NCI-H2081 treated with DMSO at 0.1 percent for 48 hours (cell line): ENCODE measurements around the gene OCA2.

ENCODE experiments used
- DNase-seq: peaks from one replicate; lab custom pipeline; 2025; lab: John Stamatoyannopoulos, UW

Gene OCA2

DNA sequence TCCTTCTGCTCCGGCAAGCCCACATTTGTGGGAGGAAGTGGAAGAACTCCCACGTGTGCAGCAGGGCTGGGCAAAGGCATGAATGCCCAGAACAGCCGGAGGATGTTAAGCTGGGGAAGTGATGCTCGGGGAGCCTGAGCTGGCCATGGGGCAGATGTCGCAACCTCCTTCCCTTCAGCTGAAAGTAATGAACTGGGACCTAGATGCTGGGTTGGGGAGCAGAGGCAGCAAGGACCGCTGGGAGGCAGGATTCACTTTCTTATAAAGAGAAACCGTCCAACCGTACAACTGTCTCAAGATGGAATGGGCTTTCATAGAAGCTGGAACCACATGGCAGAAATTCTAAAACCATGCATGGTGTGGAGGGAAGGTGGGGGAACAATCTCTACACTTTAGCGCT is 290.9 kb downstream of the OCA2 start:
- no peak for DNase-seq

DNA sequence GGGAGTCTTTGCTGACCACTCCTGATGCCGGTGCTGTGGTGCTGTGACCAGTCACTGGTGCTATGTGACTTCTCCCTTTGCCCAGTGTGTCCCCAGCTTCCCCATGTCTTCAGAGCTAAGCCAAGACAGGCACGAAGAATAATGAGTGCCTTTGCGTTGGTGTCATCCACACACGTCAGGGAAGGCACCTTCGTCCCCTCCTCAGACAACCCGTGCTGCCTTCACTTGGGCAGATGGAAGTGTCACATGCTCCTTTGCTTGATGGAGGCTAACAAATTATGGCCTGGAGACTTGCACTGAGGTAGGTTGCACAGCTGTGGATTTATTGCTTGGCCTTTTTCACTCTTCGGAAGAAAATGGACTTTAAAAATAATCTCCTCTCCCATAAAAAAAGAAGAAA is 291.8 kb downstream of the OCA2 start:
- DNase-seq = no peak

DNA sequence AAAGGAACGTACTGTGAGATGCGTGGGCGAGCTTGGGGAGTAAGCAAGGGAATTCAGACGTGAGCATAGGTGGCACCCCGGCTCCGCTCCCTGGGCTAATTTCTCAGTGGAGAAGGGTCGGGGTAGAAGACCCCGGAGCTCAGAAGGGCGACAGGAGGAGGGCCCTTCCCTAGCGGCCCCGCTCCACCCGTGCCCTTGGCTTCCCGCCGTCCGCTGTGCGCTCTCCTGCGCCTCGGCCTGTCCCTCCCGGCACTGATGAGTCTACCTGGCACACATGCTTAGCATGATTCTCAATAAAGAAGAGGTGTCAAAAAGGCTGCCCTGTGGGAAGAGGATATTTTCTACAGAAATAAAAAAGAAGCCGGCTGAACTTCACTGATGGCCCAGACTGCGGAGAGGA is 292.7 kb downstream of the OCA2 start:
- no peak for DNase-seq

DNA sequence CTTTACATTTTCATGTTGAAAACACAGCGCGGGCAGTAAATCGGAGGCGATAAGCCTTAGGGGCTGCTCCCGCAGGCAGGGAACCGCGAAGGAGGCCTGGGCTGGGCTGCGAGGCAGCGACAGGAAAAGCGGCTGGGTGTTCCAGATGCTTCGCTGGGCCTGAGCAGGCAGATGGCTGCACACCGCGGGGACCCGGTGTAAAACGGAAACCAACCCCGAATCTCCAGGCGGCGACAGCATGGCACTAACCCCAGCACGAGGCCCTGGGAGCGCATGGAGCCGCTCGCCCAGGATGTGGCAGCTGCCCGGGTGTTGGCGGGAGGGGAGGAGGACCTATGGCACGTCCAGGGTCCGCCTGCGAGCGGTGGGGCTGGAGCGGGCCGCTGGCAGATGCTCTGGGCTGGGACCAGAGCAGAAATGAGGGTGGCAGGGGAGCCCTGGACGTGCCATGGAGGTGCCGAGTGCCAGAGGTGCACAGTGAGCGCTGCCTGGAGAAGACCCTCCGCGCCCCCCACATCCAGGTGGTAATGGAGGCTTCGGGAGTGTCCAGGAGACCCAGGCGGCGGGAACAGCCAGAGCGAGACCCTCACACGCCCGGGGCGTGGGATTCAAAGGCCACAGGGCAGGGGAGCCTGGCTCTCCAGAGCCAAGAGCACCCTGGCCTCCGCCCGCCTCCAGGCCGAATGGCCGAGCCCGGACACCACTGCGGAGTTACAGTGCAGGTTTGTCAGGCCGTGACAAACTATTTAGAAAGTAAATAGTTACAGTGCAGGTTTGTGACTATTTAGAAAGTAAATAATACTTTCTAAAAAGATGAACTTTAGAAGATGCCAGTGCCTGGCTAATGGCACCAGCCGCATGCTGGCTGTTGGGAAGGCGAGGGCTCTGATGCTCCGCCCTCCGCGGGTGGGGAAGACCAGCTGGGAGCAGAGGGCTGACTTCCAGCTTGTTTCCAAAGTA is 293.6 kb downstream of the OCA2 start:
- no peak for DNase-seq

DNA sequence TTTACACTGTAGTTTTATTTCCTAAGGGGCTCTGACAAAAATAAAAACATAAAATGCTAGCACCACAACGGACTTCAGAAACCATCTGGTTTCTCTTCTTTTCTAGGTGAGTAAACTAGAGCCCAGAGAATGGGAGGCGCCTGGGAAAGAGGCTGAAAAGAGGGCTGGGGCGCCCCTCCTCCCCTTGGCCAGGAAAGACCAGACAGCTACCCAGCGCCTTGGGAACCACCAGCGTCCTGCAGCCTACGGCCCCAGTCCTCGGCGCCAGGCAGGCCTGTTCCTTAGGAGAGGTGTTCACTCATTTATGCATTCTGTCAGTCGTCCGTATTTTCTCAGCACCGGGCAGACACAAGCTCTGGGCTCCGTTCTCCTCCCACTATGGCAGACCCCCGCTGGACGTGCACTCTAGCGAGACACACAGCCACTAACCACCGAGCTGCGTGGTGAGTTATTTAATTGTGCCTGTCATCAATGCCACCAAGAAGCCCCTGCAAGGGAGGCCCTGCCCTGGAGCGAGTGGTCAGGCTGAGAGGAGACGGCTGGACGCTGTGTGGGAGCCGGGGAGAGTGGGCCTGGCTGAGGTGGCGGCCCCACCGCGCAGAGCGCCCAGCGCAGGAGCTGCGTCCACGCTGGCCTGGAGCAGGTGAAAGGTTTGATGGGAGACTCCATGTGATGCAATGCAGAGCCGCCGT is 294.4 kb downstream of the OCA2 start:
- no peak for DNase-seq

DNA sequence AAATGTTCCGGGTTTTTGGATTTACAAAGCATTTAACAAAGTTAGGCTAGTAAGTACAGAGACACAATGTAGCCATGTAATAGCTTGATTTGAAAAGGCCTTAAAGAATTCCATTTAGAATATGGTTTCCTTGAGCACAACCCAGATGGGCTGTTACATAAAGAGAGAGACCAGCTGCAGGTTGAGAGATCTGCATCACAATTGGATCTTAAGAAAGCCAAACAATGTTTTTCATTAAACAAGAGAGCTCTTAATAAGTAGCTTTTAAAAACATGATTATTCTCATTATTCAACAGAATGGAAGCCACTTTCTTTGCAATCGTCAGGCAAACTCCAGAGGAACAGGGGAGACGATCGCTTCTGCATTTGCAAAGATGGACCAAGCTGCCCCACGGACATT is 300.3 kb downstream of the OCA2 start:
- no peak for DNase-seq

DNA sequence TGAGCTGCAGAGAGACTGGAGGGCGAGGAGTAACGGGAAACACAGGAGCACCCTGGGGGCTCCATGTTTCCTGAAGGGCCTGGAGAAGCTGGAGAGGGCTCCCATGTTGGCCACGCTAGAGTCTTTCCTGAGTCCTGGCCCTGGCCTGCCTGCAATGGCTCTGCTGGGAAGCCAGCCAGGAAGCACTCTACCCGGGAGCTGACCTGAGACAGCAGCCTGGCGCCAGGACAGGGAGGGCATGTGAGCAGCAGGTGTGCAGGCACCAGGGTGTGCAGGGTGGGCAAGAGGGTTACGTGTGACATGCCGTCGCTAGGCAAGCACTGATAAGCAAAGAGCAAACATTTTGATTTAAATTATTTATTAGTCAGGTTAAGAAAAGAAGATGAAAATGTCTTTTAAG is 301.4 kb downstream of the OCA2 start:
- DNase-seq = no peak

DNA sequence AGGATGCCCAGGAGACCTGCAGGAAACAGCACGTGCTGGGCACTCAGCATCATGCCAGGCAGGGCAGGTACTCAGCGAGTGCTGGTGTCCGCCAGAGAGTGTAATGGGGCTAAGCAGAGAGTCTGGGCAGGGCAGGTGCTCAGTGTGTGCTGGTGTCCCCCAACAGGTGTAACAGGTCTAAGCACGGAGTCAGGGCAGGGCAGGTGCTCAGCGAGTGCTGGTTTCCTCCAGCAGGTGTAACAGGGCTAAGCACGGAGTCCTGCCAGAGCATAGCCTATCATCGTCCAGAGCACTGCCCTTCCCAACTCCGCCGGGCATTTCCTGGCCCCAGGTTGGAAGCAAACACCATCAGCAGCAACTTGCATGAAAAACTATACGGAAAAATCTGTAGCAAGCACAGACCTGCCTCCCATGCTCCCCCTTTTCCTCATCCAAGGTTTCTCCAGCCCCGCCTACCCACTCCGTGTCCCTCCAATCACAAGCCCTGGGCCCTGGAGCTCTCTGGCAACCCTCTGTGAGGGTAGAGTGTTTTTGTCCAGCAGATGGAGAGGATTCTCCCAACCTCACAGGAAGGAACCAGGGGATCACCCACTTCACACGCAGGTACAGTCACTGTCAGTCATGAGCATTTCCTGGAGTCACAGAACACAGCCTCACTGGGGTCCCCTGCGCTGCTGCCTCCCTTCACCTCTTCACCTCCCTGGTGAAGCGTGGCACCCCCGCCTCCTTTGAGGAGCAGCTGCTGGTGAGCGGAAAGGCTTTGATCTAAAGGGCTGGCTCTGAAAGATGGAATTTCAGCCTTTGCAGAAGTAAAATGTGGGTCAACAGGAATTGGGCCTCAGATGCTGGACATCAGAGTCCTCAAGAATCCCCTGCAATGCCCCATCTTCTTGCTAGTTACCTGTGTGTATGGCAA is 302.5 kb downstream of the OCA2 start:
- no peak for DNase-seq

DNA sequence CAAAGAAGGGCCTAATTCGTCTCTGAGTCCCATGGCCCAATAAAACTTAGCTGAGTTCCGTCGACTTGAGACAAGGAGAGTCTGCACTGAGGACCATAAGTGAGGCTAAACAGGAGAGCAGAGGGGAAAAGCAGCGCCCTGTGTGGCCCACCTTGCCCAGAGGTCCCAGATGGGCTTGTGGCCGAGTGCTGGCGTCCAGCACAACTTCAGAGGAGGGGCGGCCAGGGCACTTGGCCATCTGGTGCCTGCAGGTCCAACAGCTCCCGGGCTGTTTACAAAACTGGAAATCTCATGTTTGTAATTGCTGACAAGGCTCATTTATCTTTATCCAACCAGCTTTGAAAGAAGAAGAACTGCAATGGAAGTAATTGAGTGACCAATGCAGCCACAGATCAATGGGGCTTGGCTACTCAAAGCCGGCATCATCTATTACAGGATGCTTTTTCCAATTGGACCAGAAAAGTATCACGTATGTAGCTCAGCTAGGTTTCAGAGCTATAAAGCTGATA is 306.3 kb downstream of the OCA2 start:
- DNase-seq = no peak

DNA sequence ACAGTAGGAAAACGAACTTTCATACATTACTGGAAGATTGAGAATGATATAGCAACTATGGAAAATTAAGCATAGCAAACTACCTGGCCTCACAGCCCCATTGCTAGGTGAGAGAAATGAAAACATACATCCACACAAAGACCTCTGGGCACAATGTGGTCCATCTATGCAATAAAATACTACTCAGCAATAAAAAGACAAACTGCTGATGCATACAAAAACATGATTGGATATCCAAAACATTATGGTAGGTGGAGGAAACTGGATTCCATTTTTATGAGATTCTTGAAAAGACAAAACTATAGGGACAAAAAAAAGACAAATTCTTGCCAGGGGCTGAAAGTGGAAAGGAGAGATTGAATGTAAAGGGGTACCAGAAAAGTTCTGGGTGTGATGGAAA is 308.8 kb downstream of the OCA2 start:
- DNase-seq = no peak

DNA sequence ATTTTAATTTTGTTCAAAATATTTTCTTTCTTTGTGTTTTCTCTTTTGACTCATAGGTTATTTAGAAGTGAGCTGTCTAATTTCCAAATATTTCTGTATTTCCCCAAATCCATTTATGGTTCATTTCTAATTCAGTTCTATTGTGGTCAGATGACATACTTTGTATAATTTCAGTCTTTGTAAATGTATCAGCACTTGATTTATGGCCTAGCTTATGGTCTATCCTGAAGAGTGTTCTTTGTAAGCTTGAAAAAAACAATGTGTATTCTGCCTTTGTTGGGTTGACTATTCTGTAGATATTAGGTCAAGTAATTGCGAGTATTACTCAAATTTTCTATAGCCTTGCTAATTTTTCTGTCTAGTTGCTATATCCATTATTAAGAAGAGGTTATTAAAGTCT is 311.2 kb downstream of the OCA2 start:
- no peak for DNase-seq

DNA sequence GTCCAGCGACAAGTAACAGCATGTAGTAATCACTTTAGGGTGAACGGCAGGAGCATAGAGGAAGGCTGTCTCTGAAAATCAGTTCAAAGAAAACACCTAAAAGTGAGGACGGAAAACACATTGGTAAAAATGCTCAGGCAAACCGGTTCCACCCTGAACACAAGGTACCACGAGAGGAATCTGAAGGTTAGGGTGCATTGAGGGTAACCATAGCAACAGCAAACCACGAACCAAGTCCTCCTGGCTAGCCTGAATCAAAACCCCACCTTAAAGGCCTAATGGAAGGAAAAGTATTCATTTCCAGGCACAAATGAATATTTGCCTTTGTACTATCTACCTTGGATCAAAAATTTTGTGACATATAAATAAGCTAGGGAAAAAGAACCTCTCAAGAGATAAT is 315.0 kb downstream of the OCA2 start:
- no peak for DNase-seq

DNA sequence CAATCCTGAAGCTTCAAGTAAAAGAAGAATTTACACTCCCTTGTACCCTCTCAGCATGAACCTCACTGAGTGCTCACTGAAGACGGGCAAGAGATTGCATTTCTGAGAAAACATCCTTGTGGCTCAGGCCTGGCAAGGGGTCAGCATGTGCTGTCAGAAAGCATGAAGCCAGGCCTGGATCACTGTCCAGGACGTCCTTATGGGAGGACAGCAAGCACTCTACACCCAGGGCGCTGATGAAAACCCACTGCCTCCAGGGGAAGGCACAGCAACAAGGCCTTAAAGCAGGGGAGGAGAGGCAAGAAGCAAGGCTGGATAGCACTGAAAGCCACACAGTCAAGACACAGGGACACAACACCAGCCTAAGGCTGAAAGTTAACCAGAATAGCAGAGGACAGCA is 315.4 kb downstream of the OCA2 start:
- DNase-seq = no peak

DNA sequence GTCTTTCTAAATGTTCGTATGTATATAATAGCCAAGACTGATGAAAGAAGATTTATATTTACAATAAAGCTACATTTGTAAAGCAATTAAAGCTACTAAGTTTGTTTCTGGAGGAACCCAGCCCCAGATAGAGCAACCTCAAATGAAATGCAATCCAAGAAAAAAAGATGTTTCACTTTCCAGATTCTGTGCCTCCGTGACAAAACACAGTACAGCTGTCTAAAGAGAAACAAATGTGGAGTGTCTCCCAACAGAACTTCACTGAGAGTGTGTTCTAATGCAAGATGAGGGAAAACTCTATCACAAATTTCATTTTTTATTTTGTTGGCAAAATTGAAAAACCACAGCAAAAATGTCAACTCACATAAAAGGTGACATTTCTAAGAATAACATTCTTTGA is 317.0 kb downstream of the OCA2 start:
- no peak for DNase-seq

DNA sequence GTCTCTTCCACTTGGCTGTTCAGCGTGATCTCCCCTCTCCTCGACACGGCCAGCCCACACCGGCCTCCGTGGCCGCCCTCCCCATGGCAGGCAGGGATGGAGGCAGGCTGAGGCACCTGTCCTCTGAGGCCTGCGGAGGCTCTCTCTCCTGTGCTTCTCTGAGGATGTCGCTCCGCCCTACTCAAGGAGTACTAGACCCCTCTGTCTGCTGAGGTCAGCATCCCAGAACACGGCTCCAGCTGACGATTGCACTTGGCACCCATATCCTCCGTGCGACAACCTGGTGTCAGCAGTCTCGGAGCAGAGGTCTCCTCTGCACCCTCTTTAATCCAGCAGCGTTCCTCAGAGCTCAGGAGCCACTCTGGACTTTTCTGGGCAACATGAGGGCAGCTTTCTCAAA is 322.6 kb downstream of the OCA2 start:
- DNase-seq = no peak

DNA sequence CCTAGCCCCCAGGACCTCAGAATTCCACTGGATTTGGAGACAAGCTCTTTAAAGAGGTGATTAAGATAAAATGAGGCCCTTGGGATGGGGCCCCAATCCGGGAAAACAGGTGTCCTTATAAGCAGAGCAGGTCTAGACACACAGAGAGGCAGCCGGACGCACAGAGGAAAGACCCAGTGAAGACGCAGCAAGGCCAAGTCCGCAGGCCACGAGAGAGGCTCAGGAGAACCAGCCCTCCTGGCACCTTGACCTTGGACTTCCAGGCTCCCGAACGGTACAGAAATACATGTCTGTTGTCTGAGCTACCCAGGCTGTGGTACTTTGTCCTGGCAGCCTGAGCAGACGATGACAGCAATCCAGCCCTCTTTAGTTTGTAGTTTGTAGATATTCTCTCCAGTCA is 324.5 kb downstream of the OCA2 start:
- DNase-seq = no peak

DNA sequence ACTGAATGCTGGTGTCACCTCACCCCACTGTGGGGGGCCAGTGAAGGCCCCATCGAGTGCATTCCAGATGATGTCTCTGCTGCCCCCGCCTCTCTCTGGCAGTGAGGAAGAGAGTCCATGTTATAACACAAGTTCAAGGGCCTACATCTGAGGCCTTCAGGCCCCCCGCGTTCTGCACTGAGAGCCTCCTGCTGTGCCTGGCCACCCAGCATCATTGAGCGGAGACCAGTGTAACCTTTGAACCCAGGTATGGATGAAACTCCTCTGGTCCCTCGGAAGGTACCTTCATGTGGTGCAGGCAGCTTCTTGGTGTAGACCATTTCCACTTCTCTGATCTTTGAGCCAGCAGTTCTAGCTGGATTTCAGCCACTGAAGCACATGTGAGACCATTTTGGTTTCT is 324.9 kb downstream of the OCA2 start:
- no peak for DNase-seq

DNA sequence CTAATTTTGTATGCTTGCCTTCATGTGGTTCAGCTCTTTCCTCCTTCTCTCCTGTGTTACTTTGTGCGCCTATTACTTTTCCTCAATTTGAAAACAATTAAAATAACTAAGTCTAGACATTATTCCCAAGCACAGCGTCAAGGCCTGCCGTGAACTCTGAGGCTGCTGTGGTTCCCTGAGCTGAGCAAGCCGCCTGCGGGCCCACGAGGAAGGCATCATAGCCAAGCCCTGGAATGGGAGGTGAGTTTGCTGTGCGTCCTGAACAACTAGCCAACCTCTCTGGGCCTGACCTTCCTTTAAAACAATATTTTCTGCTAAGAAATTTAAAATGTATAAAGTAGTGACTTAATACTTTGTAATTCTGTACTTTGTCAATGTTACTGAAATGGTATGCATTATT is 327.2 kb downstream of the OCA2 start:
- DNase-seq = no peak

DNA sequence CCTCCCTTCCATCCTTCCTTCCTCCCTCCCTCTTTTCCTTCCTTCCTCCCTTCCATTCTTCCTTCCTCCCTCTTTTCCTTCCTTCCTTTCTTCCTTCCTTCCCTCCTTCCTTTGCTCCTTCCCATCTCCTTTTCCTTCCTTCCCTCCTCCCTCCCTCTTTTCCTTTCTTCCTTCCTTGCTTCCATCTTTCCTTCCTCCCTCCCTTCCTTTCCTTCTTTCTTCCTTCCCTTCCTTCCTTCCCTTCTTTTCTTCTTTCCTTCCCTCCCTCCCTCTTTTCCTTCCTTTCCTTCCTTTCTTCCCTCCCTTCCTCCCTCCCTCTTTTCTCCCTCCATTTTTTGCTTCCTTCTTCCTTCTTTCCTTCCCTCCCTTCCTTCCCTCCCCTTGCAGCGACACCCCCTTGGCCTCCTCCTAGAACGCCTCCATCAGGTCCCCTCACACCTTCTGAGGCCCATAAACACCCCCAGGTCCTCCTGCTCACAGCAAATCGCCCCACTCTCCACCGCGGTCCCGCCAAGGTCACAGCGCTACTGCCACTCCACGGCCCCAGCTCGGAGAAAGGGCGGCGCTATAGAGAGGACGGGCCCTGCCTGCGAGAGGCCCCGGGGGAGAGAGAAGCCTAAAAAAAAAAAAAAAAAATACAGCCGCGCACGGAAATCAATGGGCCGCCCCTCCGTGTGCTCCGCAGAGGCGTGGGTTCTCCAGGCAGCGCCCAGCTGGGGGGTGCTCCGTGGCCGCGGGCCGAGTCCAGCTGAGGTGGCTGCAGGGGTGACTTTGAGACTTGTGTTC is 328.2 kb downstream of the OCA2 start:
- DNase-seq = no peak

DNA sequence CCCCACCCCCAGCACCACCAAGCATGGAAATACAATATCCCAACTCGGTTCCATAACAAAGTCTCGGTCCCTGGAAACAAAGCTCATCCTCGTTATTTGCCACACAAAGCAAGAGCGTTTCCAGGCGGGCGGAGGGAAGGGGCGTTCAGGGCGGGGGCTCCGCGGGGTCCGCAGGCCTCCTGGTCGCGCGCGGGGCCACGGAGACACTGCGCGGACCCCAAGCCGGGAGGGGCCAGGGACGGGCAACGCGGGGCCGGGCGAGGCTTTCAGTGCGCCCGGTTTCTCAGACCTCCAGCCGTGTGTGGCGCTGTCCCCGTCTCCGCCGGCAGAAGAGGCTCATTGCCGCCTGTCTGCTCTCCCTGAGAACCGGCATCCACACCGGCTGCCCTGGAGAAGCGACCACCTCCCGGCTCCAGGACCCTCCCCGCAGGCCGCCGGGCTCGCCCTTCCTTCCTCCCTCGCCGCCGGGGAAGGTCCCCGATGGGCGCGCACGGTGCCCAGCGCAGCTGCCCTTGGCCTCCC is 329.0 kb downstream of the OCA2 start:
- no peak for DNase-seq

DNA sequence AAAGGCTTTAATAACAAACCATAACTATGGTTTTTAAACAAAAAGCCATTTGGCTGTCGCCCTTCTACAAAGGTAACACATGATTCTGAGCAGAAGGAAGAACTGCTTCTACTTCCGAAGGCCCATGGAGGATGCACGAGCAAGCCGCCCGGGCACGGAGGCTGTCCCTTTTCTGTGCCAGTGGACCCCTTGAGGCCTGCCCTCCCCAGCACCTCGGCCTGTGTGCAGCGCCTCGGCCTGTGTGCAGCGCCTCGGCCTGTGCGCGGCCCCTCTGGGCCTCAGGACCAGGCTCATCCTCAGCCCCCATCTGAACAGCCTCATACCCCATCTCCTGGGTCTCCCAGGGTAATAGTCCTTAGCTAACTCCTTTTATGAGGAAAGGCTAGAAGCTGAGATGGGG is 329.5 kb downstream of the OCA2 start:
- no peak for DNase-seq
